ENCODE data around the gene KDM4C.

DNA sequence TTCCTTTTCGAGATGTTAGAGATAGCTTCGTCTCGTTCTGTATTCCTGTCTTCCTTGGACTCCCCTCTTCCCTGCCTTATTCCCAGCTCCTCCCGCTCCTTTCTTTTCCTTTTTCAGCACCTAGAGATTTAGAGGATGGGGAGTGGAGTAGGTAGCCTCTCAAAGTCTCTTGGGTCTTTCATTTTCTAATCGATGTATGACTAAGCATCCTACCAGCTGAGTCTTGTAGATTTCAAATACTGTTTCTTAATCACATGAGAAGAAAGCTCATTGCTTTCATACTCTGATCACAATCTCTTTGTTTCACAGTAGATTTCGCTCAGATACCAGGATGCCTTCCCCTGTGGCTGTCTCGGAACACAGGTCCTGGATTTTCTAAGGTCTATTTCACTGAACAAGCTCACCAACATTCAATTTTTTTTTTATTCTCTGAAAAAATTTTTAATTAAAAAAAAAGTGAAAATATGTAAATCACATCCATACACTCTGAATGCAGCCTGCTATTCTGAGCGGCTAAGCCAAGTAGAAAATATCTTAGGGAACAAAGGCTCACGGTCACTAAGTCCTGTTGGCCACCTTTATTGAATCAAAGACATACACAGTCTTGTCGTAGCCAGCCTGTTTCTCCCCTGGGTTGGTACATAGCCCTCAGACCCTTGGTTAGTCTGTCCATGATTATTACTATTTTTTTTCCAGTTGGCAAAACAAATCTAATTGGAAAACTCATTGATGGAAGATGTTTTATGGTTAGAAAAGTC, 413.8 kb downstream of the KDM4C start:
- no peak for TF ChIP-seq EZH2 (IDR thresholded peaks at IDR 0.05; ENCODE audit: insufficient read depth, poor library complexity, severe bottlenecking)
- no peak for TF ChIP-seq EZH2phosphoT487 (IDR thresholded peaks at IDR 0.05; ENCODE audit: insufficient read depth, low read depth)
